ENCODE results near the gene NALCN. TPM values are rescaled to one million over a fixed set of nuclear protein-coding genes. Genes with fewer than 3 reads are reported as not detected.

The NALCN gene
- not detected for total RNA-seq
- polyA plus RNA-seq, result not detected
- not detected for total RNA-seq

DNA sequence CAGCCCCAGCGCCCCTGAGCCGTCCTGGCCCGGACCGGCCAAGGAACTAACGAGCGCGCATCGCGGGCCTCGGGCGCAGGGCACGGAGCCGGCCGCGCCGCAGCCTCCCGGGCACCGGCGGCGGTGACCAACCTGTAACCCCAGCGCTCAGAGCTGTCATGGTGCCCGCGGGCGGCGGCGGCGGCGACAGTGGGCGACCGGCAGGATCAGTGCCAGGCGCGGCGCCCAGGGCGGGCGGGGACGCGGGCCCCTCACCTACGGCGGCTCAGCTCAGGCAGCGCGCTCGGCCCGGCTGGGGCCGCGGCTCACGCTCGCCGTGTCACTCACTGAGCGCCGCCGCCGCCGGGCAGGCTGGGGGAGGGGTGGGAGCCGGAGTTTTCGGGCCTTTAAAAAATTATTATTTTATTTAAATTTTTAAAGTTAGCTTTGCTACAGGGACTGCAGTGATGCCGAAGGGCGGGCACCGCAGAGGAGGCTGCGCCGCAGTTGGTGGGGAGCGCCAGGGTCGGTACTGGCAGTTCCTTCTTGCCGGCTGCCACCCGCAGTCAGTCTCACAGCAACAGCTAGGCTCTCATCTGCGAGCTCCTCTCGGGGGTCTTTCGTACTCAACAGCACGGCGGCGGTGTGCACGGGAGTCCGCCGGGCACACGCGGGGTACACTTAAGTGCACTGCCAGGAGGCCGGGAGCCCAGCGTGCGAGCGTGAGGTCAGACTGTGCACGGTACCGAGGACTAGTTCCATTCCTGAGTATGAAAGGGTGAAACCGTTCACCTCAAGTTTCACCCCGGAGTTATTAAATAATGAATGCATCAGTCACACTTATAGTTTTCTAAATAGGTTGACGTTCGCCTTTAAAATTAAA is at the start of gene NALCN:
NALCN (minus strand) TSS at position 328 of the 862 bp plus-strand sequence. CDS start 17,382 bp downstream, outside the sequence.
- Histone ChIP-seq H3K27ac (ENCODE audit: low read depth, low read length) (no peak within 1 kb of the TSS), H3K27me3 (ENCODE audit: control insufficient read depth in 2 of 2, insufficient read depth in 2 of 2, low read length in 2 of 2) (peaks cover 3 to 7% of the 10 kb centered on the region in 2 donors), H3K4me3 (ENCODE audit: low read length) (no peak within 1 kb of the TSS), H3K4me1 (ENCODE audit: control insufficient read depth in 2 of 2, insufficient read depth in 2 of 2, low read length in 2 of 2) (no peaks in the 10 kb centered on the region), H3K36me3 (ENCODE audit: control insufficient read depth in 2 of 3, insufficient read depth in 3 of 3, low read length in 3 of 3) (no peaks in the 10 kb centered on the region), H3K9me3 (ENCODE audit: control insufficient read depth in 2 of 3, low read length in 3 of 3) (no peaks in the 10 kb centered on the region)
- peak in 1 of 9 donors; percentile 1 for DNase-seq
- intact Hi-C loops (cut with micrococcal nuclease), result no loop called here
- no peak within 1 kb of the TSS for H3K27ac Mint-ChIP-seq
- peaks cover 0 to 13% (median 5%) of the 10 kb centered on the region in 7 donors for H3K4me1 Mint-ChIP-seq
- H3K9me3 Mint-ChIP-seq, result peaks cover 0 to 4% (median 0%) of the 10 kb centered on the region in 11 donors
- H3K27me3 Mint-ChIP-seq, result peaks cover 38 to 62% (median 50%) of the 10 kb centered on the region in 5 donors
- no peaks in the 10 kb centered on the region for H3K36me3 Mint-ChIP-seq
- no peak for ATAC-seq
- H3K4me3 Mint-ChIP-seq, result peak within 1 kb of the TSS in 8 of 10 donors; percentile 40 to 67 (median 50)
- CTCF ChIA-PET, result no interaction called here
- POLR2A ChIA-PET, result no interaction called here

DNA sequence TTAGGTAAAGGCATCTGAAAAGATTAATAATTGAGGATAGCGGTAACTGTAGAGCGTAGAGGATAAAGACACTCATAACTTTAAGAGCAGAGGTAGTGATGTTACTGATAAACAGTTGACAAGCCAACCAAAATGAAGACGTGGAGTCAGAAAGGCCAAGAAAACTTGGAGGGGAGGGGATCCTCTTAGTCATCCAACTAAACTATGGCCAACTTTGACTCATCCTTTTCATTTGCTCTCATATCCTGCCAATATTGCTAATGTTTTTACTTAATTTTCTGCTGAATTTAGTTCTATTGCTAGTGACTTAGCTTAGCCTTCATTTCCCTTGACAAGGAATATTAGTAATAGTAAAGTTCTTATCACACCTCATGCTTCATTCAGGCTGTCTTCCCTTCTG is 49.6 kb upstream of the NALCN start:
- Histone ChIP-seq H3K36me3 (ENCODE audit: control insufficient read depth in 2 of 3, insufficient read depth in 3 of 3, low read length in 3 of 3) (no peaks in the 10 kb centered on the region), H3K27me3 (ENCODE audit: control insufficient read depth in 2 of 2, insufficient read depth in 2 of 2, low read length in 2 of 2) (no peaks in the 10 kb centered on the region), H3K27ac (ENCODE audit: low read depth, low read length) (no peak overlapping the region), H3K4me3 (ENCODE audit: low read length) (no peak overlapping the region), H3K4me1 (ENCODE audit: control insufficient read depth in 2 of 2, insufficient read depth in 2 of 2, low read length in 2 of 2) (no peaks in the 10 kb centered on the region), H3K9me3 (ENCODE audit: control insufficient read depth in 2 of 3, low read length in 3 of 3) (no peaks in the 10 kb centered on the region)
- DNase-seq, result no peak
- ChIA-PET POLR2A (no interaction called here), CTCF (no interaction called here)
- no peak overlapping the region for H3K4me3 Mint-ChIP-seq
- ATAC-seq, result no peak
- no peaks in the 10 kb centered on the region for H3K4me1 Mint-ChIP-seq
- no peaks in the 10 kb centered on the region for H3K36me3 Mint-ChIP-seq
- intact Hi-C loops (cut with micrococcal nuclease), result no loop called here
- peaks cover 0 to 4% (median 0%) of the 10 kb centered on the region in 11 donors for H3K9me3 Mint-ChIP-seq
- H3K27ac Mint-ChIP-seq, result no peak overlapping the region
- peaks cover 0 to 17% (median 9%) of the 10 kb centered on the region in 5 donors for H3K27me3 Mint-ChIP-seq

DNA sequence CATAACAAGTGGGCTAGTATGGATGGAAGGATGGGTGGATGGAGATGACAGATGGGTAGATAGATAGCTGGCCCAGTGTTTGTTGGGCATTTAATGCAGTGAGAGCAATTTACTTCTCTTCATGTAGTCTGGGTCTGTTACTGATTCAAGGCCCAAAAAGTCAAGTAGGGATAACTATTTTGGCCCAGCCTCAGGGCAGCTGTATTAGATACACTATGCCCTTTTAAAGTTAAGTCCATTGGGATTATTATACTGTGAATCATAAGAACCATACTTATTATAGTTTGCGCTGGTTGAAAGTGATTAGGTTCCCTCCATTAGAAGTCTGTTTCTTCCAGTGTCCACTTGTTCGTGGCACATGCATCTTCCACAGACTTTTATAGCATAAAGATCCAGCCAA is 40.9 kb upstream of the NALCN start:
- H3K27me3 Mint-ChIP-seq, result peaks cover 13 to 38% (median 33%) of the 10 kb centered on the region in 5 donors
- H3K4me3 Mint-ChIP-seq, result no peak overlapping the region
- no peak for ATAC-seq
- Histone ChIP-seq H3K36me3 (ENCODE audit: control insufficient read depth in 2 of 3, insufficient read depth in 3 of 3, low read length in 3 of 3) (no peaks in the 10 kb centered on the region), H3K4me3 (ENCODE audit: low read length) (no peak overlapping the region), H3K27ac (ENCODE audit: low read depth, low read length) (no peak overlapping the region), H3K27me3 (ENCODE audit: control insufficient read depth in 2 of 2, insufficient read depth in 2 of 2, low read length in 2 of 2) (peaks cover 0 to 8% of the 10 kb centered on the region in 2 donors), H3K4me1 (ENCODE audit: control insufficient read depth in 2 of 2, insufficient read depth in 2 of 2, low read length in 2 of 2) (no peaks in the 10 kb centered on the region), H3K9me3 (ENCODE audit: control insufficient read depth in 2 of 3, low read length in 3 of 3) (no peaks in the 10 kb centered on the region)
- intact Hi-C loops (cut with micrococcal nuclease), result no loop called here
- H3K9me3 Mint-ChIP-seq, result peaks cover 0 to 11% (median 0%) of the 10 kb centered on the region in 11 donors
- DNase-seq, result no peak
- CTCF ChIA-PET, result no interaction called here
- POLR2A ChIA-PET, result no interaction called here
- H3K27ac Mint-ChIP-seq, result no peak overlapping the region
- H3K4me1 Mint-ChIP-seq, result peaks cover 0 to 9% (median 0%) of the 10 kb centered on the region in 7 donors
- no peaks in the 10 kb centered on the region for H3K36me3 Mint-ChIP-seq

DNA sequence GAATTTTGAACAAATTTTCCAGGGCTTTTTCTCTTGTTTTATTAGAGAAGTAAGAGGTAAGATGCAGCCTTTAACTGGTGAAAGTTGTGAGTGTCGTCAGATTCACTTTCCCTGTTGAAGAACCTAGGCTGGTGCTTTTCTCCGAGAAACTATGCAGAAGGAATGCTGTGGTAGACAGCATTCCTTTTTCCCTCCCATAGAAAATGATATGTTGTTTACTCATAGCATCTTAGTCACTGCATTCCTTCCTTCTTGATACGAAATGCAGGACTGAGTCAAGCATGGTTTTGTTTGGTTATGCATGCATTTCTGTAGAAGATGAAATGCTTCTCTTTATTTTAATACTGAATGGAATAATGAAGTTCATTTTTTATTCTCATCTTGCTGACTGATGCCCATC is 39.6 kb upstream of the NALCN start:
- POLR2A ChIA-PET, result no interaction called here
- Mint-ChIP-seq H3K27ac (no peak overlapping the region), H3K9me3 (peaks cover 0 to 9% (median 0%) of the 10 kb centered on the region in 11 donors), H3K4me1 (peaks cover 0 to 9% (median 0%) of the 10 kb centered on the region in 7 donors), H3K36me3 (no peaks in the 10 kb centered on the region), H3K27me3 (peaks cover 13 to 51% (median 36%) of the 10 kb centered on the region in 5 donors), H3K4me3 (no peak overlapping the region)
- CTCF ChIA-PET, result no interaction called here
- Histone ChIP-seq H3K4me1 (ENCODE audit: control insufficient read depth in 2 of 2, insufficient read depth in 2 of 2, low read length in 2 of 2) (no peaks in the 10 kb centered on the region), H3K9me3 (ENCODE audit: control insufficient read depth in 2 of 3, low read length in 3 of 3) (no peaks in the 10 kb centered on the region), H3K4me3 (ENCODE audit: low read length) (no peak overlapping the region), H3K36me3 (ENCODE audit: control insufficient read depth in 2 of 3, insufficient read depth in 3 of 3, low read length in 3 of 3) (no peaks in the 10 kb centered on the region), H3K27me3 (ENCODE audit: control insufficient read depth in 2 of 2, insufficient read depth in 2 of 2, low read length in 2 of 2) (peaks cover 0 to 8% of the 10 kb centered on the region in 2 donors), H3K27ac (ENCODE audit: low read depth, low read length) (no peak overlapping the region)
- DNase-seq (no peak), ATAC-seq (no peak)
- intact Hi-C loops (cut with micrococcal nuclease), result no loop called here

DNA sequence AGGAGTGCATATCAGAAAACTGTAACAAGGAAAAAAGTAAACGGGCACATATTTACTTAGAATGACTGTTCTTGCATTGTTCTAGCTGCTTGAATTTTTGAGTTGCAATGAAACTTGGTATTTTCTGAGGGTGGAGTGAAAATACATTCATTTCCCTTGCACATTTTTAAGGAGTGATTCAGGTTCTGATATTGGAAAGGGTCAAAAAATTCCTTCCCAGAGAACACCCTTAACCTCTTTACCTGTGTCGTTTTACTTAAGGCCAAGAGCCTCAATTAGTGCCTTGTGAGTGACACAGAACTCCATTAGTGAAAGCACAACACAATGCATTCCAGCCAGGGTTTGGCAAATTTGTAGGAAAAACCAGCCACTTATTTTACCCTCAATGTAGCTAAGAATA is 38.5 kb upstream of the NALCN start:
- no peaks in the 10 kb centered on the region for H3K4me1 ChIP-seq (ENCODE audit: control insufficient read depth in 2 of 2, insufficient read depth in 2 of 2, low read length in 2 of 2)
- peaks cover 0 to 5% (median 0%) of the 10 kb centered on the region in 11 donors for H3K9me3 Mint-ChIP-seq
- H3K4me3 ChIP-seq (ENCODE audit: low read length), result no peak overlapping the region
- no peaks in the 10 kb centered on the region for H3K9me3 ChIP-seq (ENCODE audit: control insufficient read depth in 2 of 3, low read length in 3 of 3)
- peak overlapping the region in 1 of 10 donors; percentile 32 for H3K4me3 Mint-ChIP-seq
- peaks cover 0 to 9% (median 0%) of the 10 kb centered on the region in 7 donors for H3K4me1 Mint-ChIP-seq
- intact Hi-C loops (cut with micrococcal nuclease), result no loop called here
- CTCF ChIA-PET, result no interaction called here
- H3K27me3 ChIP-seq (ENCODE audit: control insufficient read depth in 2 of 2, insufficient read depth in 2 of 2, low read length in 2 of 2), result peaks cover 0 to 8% of the 10 kb centered on the region in 2 donors
- H3K27ac Mint-ChIP-seq, result no peak overlapping the region
- no peaks in the 10 kb centered on the region for H3K36me3 ChIP-seq (ENCODE audit: control insufficient read depth in 2 of 3, insufficient read depth in 3 of 3, low read length in 3 of 3)
- no peak overlapping the region for H3K27ac ChIP-seq (ENCODE audit: low read depth, low read length)
- ATAC-seq (no peak), DNase-seq (no peak)
- POLR2A ChIA-PET, result no interaction called here
- peaks cover 13 to 48% (median 36%) of the 10 kb centered on the region in 5 donors for H3K27me3 Mint-ChIP-seq
- H3K36me3 Mint-ChIP-seq, result no peaks in the 10 kb centered on the region

DNA sequence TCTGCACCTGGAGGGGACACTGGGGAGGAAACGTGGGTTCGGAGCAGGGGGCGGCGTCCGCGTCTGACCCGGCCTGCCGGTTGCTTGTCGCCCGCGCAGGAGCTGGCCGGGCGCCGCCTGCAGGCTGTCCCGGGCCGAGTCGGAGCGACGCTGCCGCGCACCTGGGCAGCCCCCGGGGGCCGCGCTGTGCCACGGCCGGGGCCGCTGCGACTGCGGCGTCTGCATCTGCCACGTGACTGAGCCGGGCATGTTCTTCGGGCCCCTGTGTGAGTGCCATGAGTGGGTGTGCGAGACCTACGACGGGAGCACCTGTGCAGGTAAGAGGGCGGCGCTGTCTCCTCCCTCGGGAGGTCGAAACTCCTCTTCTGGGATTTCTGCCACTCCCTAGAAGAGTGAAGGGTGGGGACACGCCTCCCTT is 37.5 kb upstream of the NALCN start:
- Mint-ChIP-seq H3K27me3 (peaks cover 13 to 47% (median 34%) of the 10 kb centered on the region in 5 donors), H3K9me3 (peaks cover 0 to 5% (median 0%) of the 10 kb centered on the region in 11 donors), H3K27ac (no peak overlapping the region), H3K4me1 (peaks cover 0 to 9% (median 0%) of the 10 kb centered on the region in 7 donors), H3K36me3 (no peaks in the 10 kb centered on the region), H3K4me3 (peak overlapping the region in 3 of 10 donors; percentile 23 to 54 (median 32))
- Histone ChIP-seq H3K36me3 (ENCODE audit: control insufficient read depth in 2 of 3, insufficient read depth in 3 of 3, low read length in 3 of 3) (no peaks in the 10 kb centered on the region), H3K4me1 (ENCODE audit: control insufficient read depth in 2 of 2, insufficient read depth in 2 of 2, low read length in 2 of 2) (no peaks in the 10 kb centered on the region), H3K4me3 (ENCODE audit: low read length) (no peak overlapping the region), H3K27me3 (ENCODE audit: control insufficient read depth in 2 of 2, insufficient read depth in 2 of 2, low read length in 2 of 2) (peaks cover 0 to 8% of the 10 kb centered on the region in 2 donors), H3K27ac (ENCODE audit: low read depth, low read length) (no peak overlapping the region), H3K9me3 (ENCODE audit: control insufficient read depth in 2 of 3, low read length in 3 of 3) (no peaks in the 10 kb centered on the region)
- DNase-seq (no peak), ATAC-seq (no peak)
- intact Hi-C loops (cut with micrococcal nuclease), result no loop called here
- ChIA-PET POLR2A (no interaction called here), CTCF (no interaction called here)

Measured in naive thymus-derived CD4-positive, alpha-beta T cell (primary cell).